HEK293 (cell line): ENCODE results near the gene ZNF440.
"Not testable (repeated sequence)": the region's sequence is repeated elsewhere in the genome, so short reads cannot be mapped to it uniquely, and the experiment has no call there.

Source experiments
- CTCF ChIA-PET: fragments of 350-600 bp; formaldehyde crosslinking; extraction: SDS; loops from one replicate; lab custom pipeline; 2021; ENCODE audit warnings: antibody characterized with exemption; lab: Yijun Ruan, JAX
- POLR2A ChIA-PET: fragments of 300-600 bp; formaldehyde crosslinking; extraction: SDS; loops from one replicate; lab custom pipeline; 2020; ENCODE audit warnings: antibody characterized with exemption, inconsistent platforms; lab: Yijun Ruan, JAX
- H3K27ac ChIP-seq: fragments of 200-500 bp; sonication (Bioruptor generic); 2 replicates; pipeline ENCODE4 v1.5.1; 2014; ENCODE audit warnings: low read depth, low read length, control low read depth, inconsistent platforms; ENCODE audit errors: extremely low read depth
- H3K36me3 ChIP-seq, 2 experiments: fragments of 200-500 bp in 1 of 2; sonication (Bioruptor generic) in 1 of 2; 1 replicate in 1 of 2; 2 replicates in 1 of 2; pipeline ENCODE4 v1.5.1; 2014 to 2017; ENCODE audit warnings: inconsistent platforms in 2 of 2, low read length in 2 of 2; ENCODE audit not compliant: control insufficient read depth in 2 of 2, insufficient read depth in 1 of 2
- H3K4me1 ChIP-seq: fragments of 200-500 bp; sonication (Bioruptor generic); 2 replicates; pipeline ENCODE4 v1.5.1; 2014; ENCODE audit warnings: mild to moderate bottlenecking, low read length, inconsistent platforms; ENCODE audit not compliant: control insufficient read depth, insufficient read depth
- H3K4me3 ChIP-seq: 2 replicates; pipeline ENCODE4 v1.5.1; 2011; ENCODE audit warnings: low read depth, mild to moderate bottlenecking, control low read depth, low read length, moderate library complexity
- H3K9me3 ChIP-seq: fragments of 200-500 bp; sonication (Bioruptor generic); 2 replicates; pipeline ENCODE4 v1.5.1; 2014; ENCODE audit warnings: low read depth, low read length, inconsistent platforms; ENCODE audit not compliant: control insufficient read depth, insufficient read depth
- CTCF ChIP-seq: fragments of 450-650 bp; formaldehyde crosslinking; IDR thresholded peaks from 2 replicates; pipeline ENCODE4 v1.5.1; 2016; ENCODE audit warnings: missing biosample characterization, missing genetic modification characterization
- HOXC10 ChIP-seq: sonication (generic); formaldehyde crosslinking; IDR thresholded peaks from 2 replicates; pipeline ENCODE4 v1.8.1; 2023; ENCODE audit warnings: mild to moderate bottlenecking, missing genetic modification reagents
- KLF8 ChIP-seq: fragments of 450-650 bp; formaldehyde crosslinking; IDR thresholded peaks from 2 replicates; pipeline ENCODE4 v1.5.1; 2016; ENCODE audit warnings: missing biosample characterization, missing genetic modification characterization
- KLF9 ChIP-seq: fragments of 450-650 bp; formaldehyde crosslinking; IDR thresholded peaks from 2 replicates; pipeline ENCODE4 v1.5.1; 2016; ENCODE audit warnings: missing biosample characterization, missing genetic modification characterization, low read depth
- MEIS1 ChIP-seq: sonication (generic); formaldehyde crosslinking; IDR thresholded peaks from 2 replicates; pipeline ENCODE4 v1.8.1; 2022; ENCODE audit warnings: missing genetic modification reagents, mild to moderate bottlenecking, borderline replicate concordance
- OSR2 ChIP-seq: fragments of 450-650 bp; formaldehyde crosslinking; IDR thresholded peaks from 2 replicates; pipeline ENCODE4 v1.5.1; 2016; ENCODE audit warnings: missing biosample characterization, missing genetic modification characterization
- OVOL3 ChIP-seq: fragments of 450-650 bp; formaldehyde crosslinking; IDR thresholded peaks from 2 replicates; pipeline ENCODE4 v1.5.1; 2016; ENCODE audit warnings: missing biosample characterization, missing genetic modification characterization
- SCRT1 ChIP-seq: fragments of 450-650 bp; formaldehyde crosslinking; IDR thresholded peaks from 2 replicates; pipeline ENCODE4 v1.5.1; 2016; ENCODE audit warnings: missing biosample characterization, missing genetic modification characterization, borderline replicate concordance
- SP7 ChIP-seq: fragments of 450-650 bp; formaldehyde crosslinking; IDR thresholded peaks from 2 replicates; pipeline ENCODE4 v1.5.1; 2016; ENCODE audit warnings: missing biosample characterization, missing genetic modification characterization
- TRIM28 ChIP-seq: IDR thresholded peaks from 2 replicates; pipeline ENCODE4 v1.6.1; 2011; ENCODE audit warnings: low read length, control low read depth, borderline replicate concordance
- WT1 ChIP-seq: fragments of 450-650 bp; formaldehyde crosslinking; IDR thresholded peaks from 2 replicates; pipeline ENCODE4 v1.5.1; 2016; ENCODE audit warnings: missing biosample characterization, missing genetic modification characterization
- ZBTB1 ChIP-seq: fragments of 450-650 bp; formaldehyde crosslinking; IDR thresholded peaks from 2 replicates; pipeline ENCODE4 v1.5.1; 2016; ENCODE audit warnings: missing biosample characterization, missing genetic modification characterization
- ZBTB21 ChIP-seq: fragments of 450-650 bp; formaldehyde crosslinking; IDR thresholded peaks from 2 replicates; pipeline ENCODE4 v1.5.1; 2017; ENCODE audit warnings: missing biosample characterization, missing genetic modification characterization
- ZFP41 ChIP-seq: fragments of 450-650 bp; formaldehyde crosslinking; IDR thresholded peaks from 2 replicates; pipeline ENCODE4 v1.5.1; 2016; ENCODE audit warnings: missing biosample characterization, missing genetic modification characterization, borderline replicate concordance
- ZNF114 ChIP-seq: fragments of 450-650 bp; formaldehyde crosslinking; IDR thresholded peaks from 2 replicates; pipeline ENCODE4 v1.5.0; 2017; ENCODE audit warnings: missing biosample characterization, missing genetic modification characterization
- ZNF146 ChIP-seq: fragments of 450-650 bp; formaldehyde crosslinking; IDR thresholded peaks from 2 replicates; pipeline ENCODE4 v1.5.1; 2016; ENCODE audit warnings: missing biosample characterization, missing genetic modification characterization
- ZNF202 ChIP-seq: fragments of 450-650 bp; formaldehyde crosslinking; IDR thresholded peaks from 2 replicates; pipeline ENCODE4 v1.5.1; 2016; ENCODE audit warnings: missing biosample characterization, missing genetic modification characterization, borderline replicate concordance
- ZNF292 ChIP-seq: fragments of 450-650 bp; formaldehyde crosslinking; IDR thresholded peaks from 2 replicates; pipeline ENCODE4 v1.5.1; 2016; ENCODE audit warnings: low read depth, missing biosample characterization, missing genetic modification characterization, borderline replicate concordance
- ZNF311 ChIP-seq: fragments of 450-650 bp; formaldehyde crosslinking; IDR thresholded peaks from 2 replicates; pipeline ENCODE4 v1.5.1; 2017; ENCODE audit warnings: missing biosample characterization, missing genetic modification characterization, borderline replicate concordance
- ZNF473 ChIP-seq: fragments of 450-650 bp; formaldehyde crosslinking; IDR thresholded peaks from 2 replicates; pipeline ENCODE4 v1.5.1; 2017; ENCODE audit warnings: missing biosample characterization, missing genetic modification characterization
- ZNF549 ChIP-seq: fragments of 450-650 bp; IDR thresholded peaks from 2 replicates; pipeline ENCODE4 v1.5.1; 2018; ENCODE audit warnings: missing biosample characterization, missing genetic modification characterization, mild to moderate bottlenecking, inconsistent platforms, moderate library complexity
- ZNF585B ChIP-seq: fragments of 450-650 bp; formaldehyde crosslinking; IDR thresholded peaks from 2 replicates; pipeline ENCODE4 v1.5.1; 2016; ENCODE audit warnings: missing biosample characterization, missing genetic modification characterization
- ZNF610 ChIP-seq: fragments of 450-650 bp; formaldehyde crosslinking; IDR thresholded peaks from 2 replicates; pipeline ENCODE4 v1.5.1; 2016; ENCODE audit warnings: missing biosample characterization, missing genetic modification characterization, borderline replicate concordance
- ZNF621 ChIP-seq: fragments of 450-650 bp; formaldehyde crosslinking; IDR thresholded peaks from 2 replicates; pipeline ENCODE4 v1.5.1; 2017; ENCODE audit warnings: missing biosample characterization, missing genetic modification characterization
- ZNF707 ChIP-seq: fragments of 450-650 bp; formaldehyde crosslinking; IDR thresholded peaks from 2 replicates; pipeline ENCODE4 v1.5.1; 2016; ENCODE audit warnings: missing biosample characterization, missing genetic modification characterization
- ZNF792 ChIP-seq: fragments of 450-650 bp; formaldehyde crosslinking; IDR thresholded peaks from 2 replicates; pipeline ENCODE4 v1.5.1; 2016; ENCODE audit warnings: missing biosample characterization, missing genetic modification characterization
- TF ChIP-seq, protein P1 (sequence below): fragments of 450-650 bp; formaldehyde crosslinking; IDR thresholded peaks from 2 replicates; pipeline ENCODE4 v1.5.1; 2016; ENCODE audit warnings: missing biosample characterization, missing genetic modification characterization
- TF ChIP-seq, protein P2 (sequence below): fragments of 450-650 bp; formaldehyde crosslinking; optimal IDR thresholded peaks from 2 replicates; pipeline ENCODE3; 2016; ENCODE audit warnings: missing biosample characterization, mild to moderate bottlenecking, missing genetic modification characterization

ZNF440 gene

GRCh38 chr19:11843722-11844121, 29.6 kb downstream of the ZNF440 start (continued):
- TF ChIP-seq, protein P1, sequence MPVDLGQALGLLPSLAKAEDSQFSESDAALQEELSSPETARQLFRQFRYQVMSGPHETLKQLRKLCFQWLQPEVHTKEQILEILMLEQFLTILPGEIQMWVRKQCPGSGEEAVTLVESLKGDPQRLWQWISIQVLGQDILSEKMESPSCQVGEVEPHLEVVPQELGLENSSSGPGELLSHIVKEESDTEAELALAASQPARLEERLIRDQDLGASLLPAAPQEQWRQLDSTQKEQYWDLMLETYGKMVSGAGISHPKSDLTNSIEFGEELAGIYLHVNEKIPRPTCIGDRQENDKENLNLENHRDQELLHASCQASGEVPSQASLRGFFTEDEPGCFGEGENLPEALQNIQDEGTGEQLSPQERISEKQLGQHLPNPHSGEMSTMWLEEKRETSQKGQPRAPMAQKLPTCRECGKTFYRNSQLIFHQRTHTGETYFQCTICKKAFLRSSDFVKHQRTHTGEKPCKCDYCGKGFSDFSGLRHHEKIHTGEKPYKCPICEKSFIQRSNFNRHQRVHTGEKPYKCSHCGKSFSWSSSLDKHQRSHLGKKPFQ (tag by site-specific recombination): no peak
- TF ChIP-seq OSR2: no peak
- TF ChIP-seq ZNF114 (tag by site-specific recombination): no peak
- no peak for TF ChIP-seq HOXC10 (CRISPR knock-in tag)
- no peak for TF ChIP-seq CTCF (tag by site-specific recombination)
- no peak for TF ChIP-seq KLF9 (tag by site-specific recombination)
- no peak for TF ChIP-seq TRIM28
- TF ChIP-seq ZNF621 (tag by site-specific recombination): no peak
- TF ChIP-seq ZFP41 (tag by site-specific recombination): no peak
- TF ChIP-seq ZNF549 (tag by site-specific recombination): no peak
- TF ChIP-seq ZNF792 (tag by site-specific recombination): no peak
- TF ChIP-seq ZBTB21 (tag by site-specific recombination): no peak

DNA sequence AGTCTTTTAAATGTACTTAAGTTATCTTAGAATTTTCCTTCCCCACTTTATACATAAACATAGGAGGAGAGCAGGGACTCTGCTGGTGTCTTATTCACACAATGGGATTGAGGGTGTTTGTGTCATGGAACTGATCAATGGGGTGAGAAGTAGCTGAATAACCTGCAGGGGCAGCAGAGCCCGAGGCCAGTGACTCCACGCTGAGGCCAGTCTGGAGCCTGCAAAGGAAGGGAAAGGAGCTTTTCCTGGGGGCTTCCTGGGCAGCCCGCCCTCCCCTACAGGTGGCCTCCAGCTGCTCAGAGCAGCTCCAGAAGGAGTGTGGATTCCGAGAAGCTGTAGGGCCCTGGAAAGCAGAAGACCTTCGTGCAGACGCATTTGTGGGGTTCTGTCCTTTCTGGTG, 33.5 kb downstream of the ZNF440 start:
- H3K27ac ChIP-seq, H3K4me3 ChIP-seq, H3K9me3 ChIP-seq, CTCF ChIA-PET, H3K36me3 ChIP-seq, H3K4me1 ChIP-seq: not testable (repeated sequence)
- POLR2A ChIA-PET: interaction anchor here (1.0 kb wide), 1 partner anchor 33 kb away, joined by 3 read pairs; the partner anchor contains the start of gene ZNF440

DNA sequence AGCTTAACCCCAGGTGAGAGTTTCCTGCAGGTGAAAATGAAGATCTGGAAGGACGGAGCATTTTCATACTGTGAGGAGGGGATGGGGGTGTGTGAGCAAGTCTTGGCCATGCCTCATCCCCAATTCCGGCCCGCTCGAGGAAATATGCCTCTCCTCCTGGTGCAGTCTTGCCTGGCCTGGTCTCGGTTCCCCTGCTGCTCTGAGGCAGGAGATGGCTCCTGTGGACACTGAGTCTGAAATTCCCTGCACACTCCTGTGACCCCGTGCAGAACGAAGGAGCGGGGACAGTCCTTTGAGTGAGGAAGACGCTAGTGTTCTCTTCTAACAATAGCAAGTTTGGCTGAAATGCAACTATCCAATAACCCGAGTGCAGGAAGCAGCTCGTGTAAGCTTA, 34.1 kb downstream of the ZNF440 start:
- no peak for TF ChIP-seq SCRT1 (tag by site-specific recombination)
- no peak for TF ChIP-seq KLF8 (tag by site-specific recombination)
- no peak for TF ChIP-seq ZNF707
- TF ChIP-seq ZNF292 (tag by site-specific recombination): no peak
- TF ChIP-seq SP7 (tag by site-specific recombination): no peak
- TF ChIP-seq OVOL3 (tag by site-specific recombination): no peak
- no peak for TF ChIP-seq ZNF311
- TF ChIP-seq WT1: no peak
- TF ChIP-seq, protein P2, sequence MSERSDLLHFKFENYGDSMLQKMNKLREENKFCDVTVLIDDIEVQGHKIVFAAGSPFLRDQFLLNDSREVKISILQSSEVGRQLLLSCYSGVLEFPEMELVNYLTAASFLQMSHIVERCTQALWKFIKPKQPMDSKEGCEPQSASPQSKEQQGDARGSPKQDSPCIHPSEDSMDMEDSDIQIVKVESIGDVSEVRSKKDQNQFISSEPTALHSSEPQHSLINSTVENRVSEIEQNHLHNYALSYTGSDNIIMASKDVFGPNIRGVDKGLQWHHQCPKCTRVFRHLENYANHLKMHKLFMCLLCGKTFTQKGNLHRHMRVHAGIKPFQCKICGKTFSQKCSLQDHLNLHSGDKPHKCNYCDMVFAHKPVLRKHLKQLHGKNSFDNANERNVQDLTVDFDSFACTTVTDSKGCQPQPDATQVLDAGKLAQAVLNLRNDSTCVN (tag by site-specific recombination): no peak
- no peak for TF ChIP-seq MEIS1 (CRISPR knock-in tag)
- no peak for TF ChIP-seq ZNF146
- no peak for TF ChIP-seq ZNF473
- no peak for TF ChIP-seq ZNF610 (tag by site-specific recombination)
- TF ChIP-seq ZBTB1 (tag by site-specific recombination): no peak
- no peak for TF ChIP-seq ZNF585B (tag by site-specific recombination)
- no peak for TF ChIP-seq ZNF202 (tag by site-specific recombination)
- Histone ChIP-seq H3K9me3 (no peaks in the 10 kb centered on the region), H3K27ac (no peak overlapping the region), H3K4me1 (no peaks in the 10 kb centered on the region), H3K4me3 (no peak overlapping the region; the same call in 1 of the 2 replicates), H3K36me3 (no peaks in the 10 kb centered on the region)
- CTCF ChIA-PET: interaction anchor here (0.7 kb wide), 1 partner anchor 464 kb away, joined by 3 read pairs; no protein-coding TSS in a partner anchor
- POLR2A ChIA-PET: interaction anchor here (1.0 to 1.1 kb wide), 2 partner anchors 34 to 154 kb away, joined by 3 read pairs; partner anchors contain the start of gene ZNF440
